Astrocyte of the cerebellum (primary cell): ENCODE data around the gene PPM1A.

Experiments
- DNase-seq: peaks from one replicate; pipeline ENCODE4 v3.0.0-alpha.2; 2011; ENCODE audit warnings: low read depth
- H3K4me3 ChIP-seq: 2 replicates; pipeline ENCODE4 v1.5.1; 2011; ENCODE audit warnings: mild to moderate bottlenecking, low read depth, low read length, moderate library complexity
- in situ Hi-C: cut with HindIII; loops from 2 replicates; pipeline ENCODE4 v1.10.0; 2017; ENCODE audit warnings: low sequenced_read_pairs
- TF ChIP-seq, protein P1 (sequence below): IDR thresholded peaks from 2 replicates; pipeline ENCODE4 v1.5.1; 2012; ENCODE audit warnings: low read length, low read depth, moderate library complexity, mild to moderate bottlenecking; ENCODE audit errors: missing control alignments

Gene PPM1A

DNA sequence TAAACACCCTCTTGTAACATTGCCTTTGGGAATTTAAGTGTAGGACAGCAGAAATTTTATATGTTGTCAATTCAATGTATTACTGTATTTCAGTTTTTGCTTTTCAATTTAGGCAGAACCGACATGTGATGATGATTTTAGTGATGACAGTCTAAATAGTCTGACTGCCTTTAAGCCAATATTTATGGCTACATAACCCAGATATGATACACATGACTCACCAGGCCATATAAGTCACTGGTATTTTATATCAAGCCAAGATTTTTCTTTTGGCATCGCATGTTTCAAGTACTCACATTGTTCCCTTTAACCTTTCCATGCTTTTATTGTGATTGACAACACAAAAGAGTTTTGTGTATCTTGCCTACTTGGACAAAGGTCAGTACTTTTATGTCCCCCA is 13.6 kb upstream of the PPM1A start:
- H3K4me3 ChIP-seq: no peak overlapping the region
- DNase-seq: no peak
- in situ Hi-C loops: no loop called here
- TF ChIP-seq, protein P1, sequence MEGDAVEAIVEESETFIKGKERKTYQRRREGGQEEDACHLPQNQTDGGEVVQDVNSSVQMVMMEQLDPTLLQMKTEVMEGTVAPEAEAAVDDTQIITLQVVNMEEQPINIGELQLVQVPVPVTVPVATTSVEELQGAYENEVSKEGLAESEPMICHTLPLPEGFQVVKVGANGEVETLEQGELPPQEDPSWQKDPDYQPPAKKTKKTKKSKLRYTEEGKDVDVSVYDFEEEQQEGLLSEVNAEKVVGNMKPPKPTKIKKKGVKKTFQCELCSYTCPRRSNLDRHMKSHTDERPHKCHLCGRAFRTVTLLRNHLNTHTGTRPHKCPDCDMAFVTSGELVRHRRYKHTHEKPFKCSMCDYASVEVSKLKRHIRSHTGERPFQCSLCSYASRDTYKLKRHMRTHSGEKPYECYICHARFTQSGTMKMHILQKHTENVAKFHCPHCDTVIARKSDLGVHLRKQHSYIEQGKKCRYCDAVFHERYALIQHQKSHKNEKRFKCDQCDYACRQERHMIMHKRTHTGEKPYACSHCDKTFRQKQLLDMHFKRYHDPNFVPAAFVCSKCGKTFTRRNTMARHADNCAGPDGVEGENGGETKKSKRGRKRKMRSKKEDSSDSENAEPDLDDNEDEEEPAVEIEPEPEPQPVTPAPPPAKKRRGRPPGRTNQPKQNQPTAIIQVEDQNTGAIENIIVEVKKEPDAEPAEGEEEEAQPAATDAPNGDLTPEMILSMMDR: no peak

DNA sequence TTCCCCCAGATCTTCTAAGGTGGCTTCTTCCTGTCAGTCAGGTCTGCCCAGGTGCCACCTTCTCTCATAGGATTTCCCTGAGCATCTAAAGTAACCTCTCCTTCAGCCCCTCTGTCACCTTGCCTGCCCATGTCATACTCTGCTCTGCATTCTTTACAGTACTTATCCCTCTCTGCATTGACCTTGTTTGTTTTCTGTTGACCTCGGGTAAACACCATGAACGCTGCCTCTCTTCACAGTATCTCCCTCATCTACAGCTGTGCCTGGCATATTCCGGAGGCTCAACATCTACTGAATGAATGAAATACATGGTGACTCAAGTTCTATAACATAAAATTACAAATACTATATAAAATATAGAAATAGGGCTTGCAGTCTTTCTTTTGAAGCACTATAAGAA is 10.1 kb upstream of the PPM1A start:
- DNase-seq: no peak
- in situ Hi-C loops: no loop called here
- H3K4me3 ChIP-seq: no peak overlapping the region
- TF ChIP-seq, protein P1: no peak

DNA sequence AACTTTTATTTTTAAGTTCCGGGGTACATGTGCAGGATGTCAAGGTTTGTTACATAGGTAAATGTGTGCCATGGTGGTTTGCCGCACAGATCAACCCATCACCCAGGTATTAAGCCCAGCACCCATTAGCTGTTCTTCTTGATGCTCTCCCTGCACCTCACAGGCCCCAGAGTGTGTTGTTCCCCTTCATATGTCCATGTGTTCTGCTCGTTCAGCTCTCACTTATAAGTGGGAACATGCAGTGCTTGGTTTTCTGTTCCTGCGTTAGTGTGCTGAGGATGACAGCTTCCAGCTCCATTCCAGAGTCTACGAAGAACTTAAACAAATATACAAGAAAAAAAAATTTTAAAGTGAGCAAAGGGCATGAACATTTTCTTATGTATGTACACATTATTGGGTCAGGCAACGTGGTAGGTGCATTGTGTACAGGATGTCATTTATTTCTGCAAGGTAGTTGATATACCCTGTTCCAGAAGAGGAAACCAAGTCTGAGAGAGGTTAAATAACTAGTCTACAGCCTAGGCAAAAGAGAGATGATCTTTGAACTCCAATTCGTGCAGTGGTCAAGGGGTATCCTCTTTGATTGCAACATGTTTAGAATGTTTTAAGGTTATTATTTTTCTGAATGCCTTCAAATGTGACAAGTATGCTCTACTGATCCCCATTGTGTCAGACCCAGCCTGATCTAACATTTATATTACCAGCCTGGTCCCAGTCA is 8.7 kb upstream of the PPM1A start:
- no peak for DNase-seq
- in situ Hi-C loops: no loop called here
- TF ChIP-seq, protein P1: no peak
- H3K4me3 ChIP-seq: no peak overlapping the region

DNA sequence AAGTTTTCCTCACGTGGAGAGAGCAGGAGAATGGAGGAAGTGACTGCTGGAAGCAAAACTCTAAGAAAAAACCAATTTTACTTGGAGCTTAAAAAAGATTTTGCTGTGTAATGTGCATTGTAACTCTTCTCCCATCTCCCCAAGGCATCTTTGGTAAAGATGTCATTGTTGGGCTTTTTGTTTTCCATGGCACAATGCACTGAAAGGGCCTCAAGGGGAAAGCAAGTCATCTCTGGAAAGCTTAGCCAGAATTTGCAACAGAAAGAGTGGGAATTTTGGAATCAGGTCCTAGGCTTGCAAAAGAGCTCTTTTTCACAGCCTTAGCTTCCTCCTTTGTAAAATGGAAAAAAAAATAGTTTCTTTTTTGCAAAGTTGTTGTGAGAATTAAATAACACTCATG is 7.9 kb upstream of the PPM1A start:
- in situ Hi-C loops: no loop called here
- no peak for DNase-seq

DNA sequence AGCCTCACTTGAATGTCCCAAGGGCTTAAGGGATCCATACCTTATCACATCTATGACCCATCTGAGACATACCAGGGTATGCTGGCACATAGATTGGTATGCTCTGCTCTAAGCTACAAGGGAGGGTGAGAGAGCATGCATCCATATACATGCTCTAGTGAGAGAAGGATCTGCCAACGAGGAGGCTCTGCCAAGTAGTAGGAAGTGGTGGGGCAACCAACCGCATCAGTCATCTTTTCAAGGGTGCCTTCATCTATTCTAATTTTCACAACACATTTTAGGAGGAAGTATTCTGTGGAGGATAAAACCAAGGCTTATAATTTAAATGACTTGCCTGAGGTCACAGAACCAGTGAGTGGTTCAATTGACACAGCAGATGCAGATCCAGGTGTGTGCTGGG is 6.6 kb upstream of the PPM1A start:
- no peak overlapping the region for H3K4me3 ChIP-seq
- TF ChIP-seq, protein P1: no peak
- no peak for DNase-seq
- in situ Hi-C loops: no loop called here

More for the DNA sequence above, 7.9 kb upstream of the PPM1A start:
- no peak overlapping the region for H3K4me3 ChIP-seq
- TF ChIP-seq, protein P1: no peak

DNA sequence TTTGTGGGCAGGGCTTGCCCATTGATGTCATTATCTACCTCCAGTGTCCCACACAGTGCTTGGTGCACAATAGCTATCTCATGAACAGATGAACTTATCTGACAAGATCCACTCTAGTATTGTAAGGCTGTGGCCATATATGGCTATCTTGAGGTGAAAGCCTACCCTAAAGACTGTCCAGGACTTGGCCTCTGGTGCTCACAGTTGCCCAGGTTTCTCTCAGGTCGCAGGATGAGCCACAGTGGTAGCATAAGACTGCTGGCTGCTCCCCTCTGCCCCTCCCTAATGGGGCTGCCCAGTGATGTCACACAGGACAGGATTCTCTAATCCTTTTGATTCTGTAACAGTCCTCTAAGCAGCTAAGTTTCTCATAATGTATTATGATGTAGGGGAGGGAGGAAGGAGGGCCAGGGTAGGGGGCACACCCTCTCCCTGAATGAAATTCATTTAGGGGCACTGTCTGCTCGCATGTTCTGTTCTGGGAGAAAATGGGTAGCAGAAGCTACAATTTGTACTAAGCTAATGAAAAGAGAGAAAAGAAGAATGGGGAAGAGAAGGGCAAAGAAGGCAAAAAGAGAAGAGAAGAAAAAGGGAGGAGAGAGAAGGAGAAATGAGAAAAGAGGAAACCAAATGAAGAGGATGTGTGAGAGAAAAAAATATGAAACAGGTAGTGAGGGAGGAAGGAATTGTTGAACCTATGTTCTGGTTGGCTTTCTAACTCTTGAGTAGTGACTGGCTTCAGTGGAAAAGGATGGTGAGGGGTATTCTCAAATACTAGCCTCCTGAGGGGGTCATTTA is 3.4 kb upstream of the PPM1A start:
- no peak overlapping the region for H3K4me3 ChIP-seq
- TF ChIP-seq, protein P1: no peak
- in situ Hi-C loops: no loop called here
- DNase-seq: no peak
